Tibial artery (tissue), 4 donors: Measurements from ENCODE around the gene GPC6.

Source experiments
- DNase-seq, 2 donors: peaks; one replicate each; pipeline ENCODE4 v3.0.0-alpha.2; 2019
- H3K27ac ChIP-seq, 2 donors: fragments of 200-600 bp; sonication (generic) in 1 of 2; 1 replicate in 1 of 2; 2 replicates in 1 of 2; pipeline ENCODE4 v1.5.1; 2018 to 2019; ENCODE audit warnings: mild to moderate bottlenecking in 1 of 2
- H3K27me3 ChIP-seq, 2 donors: fragments of 200-600 bp; sonication (generic) in 1 of 2; one replicate each; pipeline versions ENCODE4 v1.5.1 to v1.6.0; 2016 to 2019
- H3K36me3 ChIP-seq, 3 donors: fragments of 200-600 bp; sonication (generic) in 2 of 3; one replicate each; pipeline ENCODE4 v1.5.1; 2016 to 2019; ENCODE audit warnings: mild to moderate bottlenecking in 2 of 3
- H3K4me1 ChIP-seq, 4 donors: fragments of 200-600 bp; sonication (generic) in 2 of 4; 1 replicate in 3 of 4; 2 replicates in 1 of 4; pipeline ENCODE4 v1.5.1; 2016 to 2019
- H3K4me3 ChIP-seq, 2 donors: fragments of 200-600 bp; sonication (generic) in 1 of 2; 1 replicate in 1 of 2; 2 replicates in 1 of 2; pipeline ENCODE4 v1.5.1; 2018 to 2019; ENCODE audit warnings: mild to moderate bottlenecking in 2 of 2
- H3K9me3 ChIP-seq, 3 donors: fragments of 200-600 bp; sonication (generic) in 1 of 3; one replicate each; pipeline ENCODE4 v1.5.1; 2016 to 2019
- intact Hi-C: fragments of 100-400 bp; cut with DNase I; formaldehyde crosslinking; loops from one replicate; pipeline ENCODE4 v1.15.0; 2023; ENCODE audit warnings: low total_unique reads
- TF ChIP-seq, protein P1 (sequence below), 2 experiments: fragments of 200-600 bp in 1 of 2; fragments of 450-650 bp in 1 of 2; IDR thresholded peaks; one replicate each; pipeline ENCODE4 v1.5.1; 2017 to 2019; ENCODE audit warnings: antibody characterized with exemption in 2 of 2, mild to moderate bottlenecking in 1 of 2, moderate library complexity in 1 of 2

GPC6 gene

GRCh38 chr13:94270556-94270955, 1043.9 kb downstream of the GPC6 start:
- DNase-seq, result no peak

GRCh38 chr13:94272038-94272437, 1045.4 kb downstream of the GPC6 start:
- Histone ChIP-seq H3K27ac (no peak overlapping the region), H3K36me3 (no peaks in the 10 kb centered on the region), H3K4me3 (no peak overlapping the region), H3K27me3 (no peaks in the 10 kb centered on the region), H3K4me1 (no peaks in the 10 kb centered on the region), H3K9me3 (no peaks in the 10 kb centered on the region)
- DNase-seq, result no peak
- intact Hi-C loops, result no loop called here
- TF ChIP-seq, protein P1, sequence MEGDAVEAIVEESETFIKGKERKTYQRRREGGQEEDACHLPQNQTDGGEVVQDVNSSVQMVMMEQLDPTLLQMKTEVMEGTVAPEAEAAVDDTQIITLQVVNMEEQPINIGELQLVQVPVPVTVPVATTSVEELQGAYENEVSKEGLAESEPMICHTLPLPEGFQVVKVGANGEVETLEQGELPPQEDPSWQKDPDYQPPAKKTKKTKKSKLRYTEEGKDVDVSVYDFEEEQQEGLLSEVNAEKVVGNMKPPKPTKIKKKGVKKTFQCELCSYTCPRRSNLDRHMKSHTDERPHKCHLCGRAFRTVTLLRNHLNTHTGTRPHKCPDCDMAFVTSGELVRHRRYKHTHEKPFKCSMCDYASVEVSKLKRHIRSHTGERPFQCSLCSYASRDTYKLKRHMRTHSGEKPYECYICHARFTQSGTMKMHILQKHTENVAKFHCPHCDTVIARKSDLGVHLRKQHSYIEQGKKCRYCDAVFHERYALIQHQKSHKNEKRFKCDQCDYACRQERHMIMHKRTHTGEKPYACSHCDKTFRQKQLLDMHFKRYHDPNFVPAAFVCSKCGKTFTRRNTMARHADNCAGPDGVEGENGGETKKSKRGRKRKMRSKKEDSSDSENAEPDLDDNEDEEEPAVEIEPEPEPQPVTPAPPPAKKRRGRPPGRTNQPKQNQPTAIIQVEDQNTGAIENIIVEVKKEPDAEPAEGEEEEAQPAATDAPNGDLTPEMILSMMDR (IDR thresholded peaks at IDR 0.05), result no peak

More at GRCh38 chr13:94270556-94270955, 1043.9 kb downstream of the GPC6 start:
- H3K4me3 ChIP-seq, result no peak overlapping the region
- no peaks in the 10 kb centered on the region for H3K27me3 ChIP-seq
- H3K27ac ChIP-seq, result no peak overlapping the region
- H3K36me3 ChIP-seq, result no peaks in the 10 kb centered on the region
- TF ChIP-seq, protein P1 (IDR thresholded peaks at IDR 0.05), result no peak
- no peaks in the 10 kb centered on the region for H3K4me1 ChIP-seq
- H3K9me3 ChIP-seq, result no peaks in the 10 kb centered on the region
- intact Hi-C loops, result no loop called here

GRCh38 chr13:94280349-94280748, 1053.7 kb downstream of the GPC6 start:
- H3K4me3 ChIP-seq, result no peak overlapping the region
- intact Hi-C loops, result no loop called here
- TF ChIP-seq, protein P1 (IDR thresholded peaks at IDR 0.05), result no peak

GRCh38 chr13:94280845-94281244, 1054.2 kb downstream of the GPC6 start:
- no peak overlapping the region for H3K27ac ChIP-seq
- intact Hi-C loops, result no loop called here
- H3K27me3 ChIP-seq, result no peaks in the 10 kb centered on the region
- no peaks in the 10 kb centered on the region for H3K36me3 ChIP-seq
- no peaks in the 10 kb centered on the region for H3K9me3 ChIP-seq
- H3K4me1 ChIP-seq, result no peaks in the 10 kb centered on the region
- H3K4me3 ChIP-seq, result no peak overlapping the region
- TF ChIP-seq, protein P1 (IDR thresholded peaks at IDR 0.05), result no peak
- DNase-seq, result no peak

More at GRCh38 chr13:94280349-94280748, 1053.7 kb downstream of the GPC6 start:
- DNase-seq, result no peak
- Histone ChIP-seq H3K27ac (no peak overlapping the region), H3K4me1 (no peaks in the 10 kb centered on the region), H3K27me3 (no peaks in the 10 kb centered on the region), H3K9me3 (no peaks in the 10 kb centered on the region), H3K36me3 (no peaks in the 10 kb centered on the region)

DNA sequence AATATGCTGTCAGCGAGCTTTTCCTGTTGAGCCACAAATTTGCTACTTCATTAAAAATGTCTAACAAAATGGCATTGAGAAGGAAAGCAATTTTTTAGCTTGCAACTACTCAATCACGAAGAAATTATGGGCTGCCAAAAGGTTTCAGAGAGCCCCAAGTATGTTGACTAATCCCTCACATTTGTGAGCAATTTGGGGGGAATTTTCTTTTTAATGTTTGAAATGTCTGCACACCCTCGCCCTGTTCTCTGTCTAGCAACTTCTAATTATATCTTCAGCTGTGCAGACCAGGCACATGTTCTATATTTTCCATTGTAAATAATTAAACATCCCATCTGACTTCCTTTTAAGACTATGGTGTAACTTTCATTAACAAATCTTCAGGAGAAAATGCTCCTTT, 1060.0 kb downstream of the GPC6 start:
- peaks cover 0 to 4% (median 0%) of the 10 kb centered on the region in 4 donors for H3K4me1 ChIP-seq
- H3K4me3 ChIP-seq, result no peak overlapping the region
- intact Hi-C loops, result no loop called here
- no peaks in the 10 kb centered on the region for H3K9me3 ChIP-seq
- no peaks in the 10 kb centered on the region for H3K27me3 ChIP-seq
- no peaks in the 10 kb centered on the region for H3K36me3 ChIP-seq
- H3K27ac ChIP-seq, result no peak overlapping the region
- TF ChIP-seq, protein P1 (IDR thresholded peaks at IDR 0.05), result no peak
- DNase-seq, result no peak
